Ishikawa (cell line): Measurements from ENCODE around the gene COL27A1.

Source experiments
- REST ChIP-seq: IDR thresholded peaks from 2 replicates; pipeline ENCODE4 v1.6.1; 2012; ENCODE audit warnings: low read depth, mild to moderate bottlenecking
- TF ChIP-seq, protein P1 (sequence below): IDR thresholded peaks from 2 replicates; pipeline ENCODE4 v1.6.1; 2012

DNA sequence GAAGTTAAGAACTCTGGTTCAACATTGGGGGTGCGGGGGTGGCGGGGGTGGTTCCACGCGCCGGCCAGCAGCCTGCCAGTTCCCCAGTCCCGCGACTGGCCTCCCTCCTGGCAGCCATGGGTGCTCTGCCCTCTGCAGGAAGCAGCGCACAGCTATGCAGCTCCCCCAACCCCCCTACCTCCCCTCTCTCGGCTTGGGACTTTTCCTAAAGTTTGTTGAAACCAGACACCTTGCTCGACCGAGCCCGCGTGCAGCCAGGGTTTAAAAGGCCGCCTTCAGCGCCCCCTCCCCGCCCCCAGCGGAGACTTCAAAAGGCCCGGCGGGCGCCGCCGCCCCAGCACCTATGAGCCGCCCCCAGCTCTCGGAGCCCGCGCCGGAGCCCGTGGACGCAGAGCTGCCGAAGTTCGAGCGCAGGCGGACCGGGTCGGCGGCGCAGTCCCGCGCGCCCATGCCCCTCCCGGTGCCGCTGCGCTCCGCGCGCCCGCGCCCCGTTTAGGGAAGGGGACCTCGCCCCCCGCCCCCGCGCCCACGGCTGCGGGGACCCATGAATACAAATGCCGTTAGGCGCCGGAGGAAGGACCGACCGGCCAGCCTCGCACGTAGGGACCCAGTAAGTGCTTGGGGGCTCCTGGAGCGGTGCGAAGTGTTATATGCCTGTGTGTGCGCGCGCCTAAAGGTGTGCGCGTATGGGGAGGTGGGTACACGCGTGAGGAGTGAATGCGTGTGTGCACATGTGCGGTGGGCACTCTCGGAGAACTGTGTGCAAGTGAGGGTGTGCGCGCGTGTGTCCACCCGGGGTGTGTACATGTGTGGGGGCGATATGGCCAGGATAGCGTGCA, 1.4 kb upstream of the COL27A1 start:
- TF ChIP-seq REST: no peak
- TF ChIP-seq, protein P1, sequence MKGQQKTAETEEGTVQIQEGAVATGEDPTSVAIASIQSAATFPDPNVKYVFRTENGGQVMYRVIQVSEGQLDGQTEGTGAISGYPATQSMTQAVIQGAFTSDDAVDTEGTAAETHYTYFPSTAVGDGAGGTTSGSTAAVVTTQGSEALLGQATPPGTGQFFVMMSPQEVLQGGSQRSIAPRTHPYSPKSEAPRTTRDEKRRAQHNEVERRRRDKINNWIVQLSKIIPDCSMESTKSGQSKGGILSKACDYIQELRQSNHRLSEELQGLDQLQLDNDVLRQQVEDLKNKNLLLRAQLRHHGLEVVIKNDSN: no peak
